Memory B cell (primary cell): ENCODE measurements around the gene CD226.

Experiments
- ATAC-seq: fragments of 150-1000 bp; cut with Tn5 transposase; 2 replicates; pipeline ENCODE4 v1.10.0; 2021; ENCODE audit warnings: low read depth, mild to moderate bottlenecking, moderate library complexity
- DNase-seq, 2 donors: peaks; one replicate each; pipeline ENCODE4 v3.0.0; 2022; ENCODE audit warnings: low spot score in 2 of 2
- H3K27ac Mint-ChIP-seq: one replicate; pipeline ENCODE4 v1.8.0; 2022; ENCODE audit warnings: mild to moderate bottlenecking, moderate library complexity, mixed read lengths
- H3K27me3 Mint-ChIP-seq: one replicate; pipeline ENCODE4 v1.8.0; 2022; ENCODE audit warnings: mixed read lengths
- H3K36me3 Mint-ChIP-seq: one replicate; pipeline ENCODE4 v1.8.0; 2022; ENCODE audit warnings: mild to moderate bottlenecking, mixed read lengths
- H3K4me1 Mint-ChIP-seq: one replicate; pipeline ENCODE4 v1.8.0; 2022; ENCODE audit warnings: mixed read lengths
- H3K4me3 Mint-ChIP-seq: one replicate; pipeline ENCODE4 v1.8.0; 2022; ENCODE audit warnings: mild to moderate bottlenecking, moderate library complexity, mixed read lengths
- H3K9me3 Mint-ChIP-seq: one replicate; pipeline ENCODE4 v1.8.0; 2022; ENCODE audit warnings: mixed read lengths

Gene CD226

GRCh38 chr18:69814861-69815385 is 132.8 kb downstream of the CD226 start:
- no peak for ATAC-seq
- Mint-ChIP-seq H3K9me3 (peaks cover 4% of the 10 kb centered on the region), H3K27ac (no peak overlapping the region), H3K4me3 (no peak overlapping the region), H3K27me3 (no peaks in the 10 kb centered on the region), H3K36me3 (no peaks in the 10 kb centered on the region), H3K4me1 (peaks cover 2% of the 10 kb centered on the region)
- no peak for DNase-seq

- Mint-ChIP-seq H3K36me3 (no peaks in the 10 kb centered on the region), H3K4me3 (no peak overlapping the region), H3K27me3 (no peaks in the 10 kb centered on the region), H3K27ac (no peak overlapping the region), H3K4me1 (peaks cover 2% of the 10 kb centered on the region), H3K9me3 (peaks cover 5% of the 10 kb centered on the region)
- ATAC-seq (no peak), DNase-seq (no peak)
These were observed 134.1 kb downstream of the CD226 start for GRCh38 chr18:69813559-69813958.

GRCh38 chr18:69808399-69808798 is 139.3 kb downstream of the CD226 start:
- Mint-ChIP-seq H3K27ac (no peak overlapping the region), H3K4me3 (no peak overlapping the region), H3K9me3 (peaks cover 3% of the 10 kb centered on the region)

GRCh38 chr18:69804776-69805501 is 142.7 kb downstream of the CD226 start:
- H3K27me3 Mint-ChIP-seq: peaks cover 2% of the 10 kb centered on the region
- no peaks in the 10 kb centered on the region for H3K36me3 Mint-ChIP-seq
- no peak for ATAC-seq
- peaks cover 1% of the 10 kb centered on the region for H3K9me3 Mint-ChIP-seq
- H3K27ac Mint-ChIP-seq: no peak overlapping the region
- no peaks in the 10 kb centered on the region for H3K4me1 Mint-ChIP-seq
- no peak overlapping the region for H3K4me3 Mint-ChIP-seq
- no peak for DNase-seq

More at GRCh38 chr18:69808399-69808798, 139.3 kb downstream of the CD226 start:
- ATAC-seq: no peak
- Mint-ChIP-seq H3K36me3 (no peaks in the 10 kb centered on the region), H3K4me1 (no peaks in the 10 kb centered on the region), H3K27me3 (peaks cover 2% of the 10 kb centered on the region)
- no peak for DNase-seq
